Endothelial cell of umbilical vein (primary cell): ENCODE measurements around the gene UTS2R. TPM values are rescaled to one million over a fixed set of nuclear protein-coding genes. Genes with fewer than 3 reads are reported as not detected.

Experiments used
- BruUV-seq: library from RNA; stranded (reverse); fragments of 400-500 nt; replicated peaks from 2 replicates; lab custom pipeline; 2021; lab: Mats Ljungman, UMichigan
- CTCF ChIA-PET: fragments of 300-600, 350-600 bp; sonication (Branson Sonifier 250); formaldehyde crosslinking; loops from one replicate; lab custom pipeline; 2021; ENCODE audit warnings: antibody characterized with exemption, inconsistent platforms; lab: Charles Lee
- POLR2A ChIA-PET: fragments of 300-600, 350-600 bp; sonication (Branson Sonifier 250); formaldehyde crosslinking; loops from one replicate; lab custom pipeline; 2021; ENCODE audit warnings: antibody characterized with exemption, inconsistent platforms; lab: Charles Lee
- DNase-seq: peaks from one replicate; pipeline ENCODE4 v3.0.0-alpha.2; 2011; ENCODE audit warnings: low read depth, low spot score
- FAIRE-seq: peaks from 2 replicates; lab custom pipeline; 2011; peaks lifted over from hg19 to GRCh38; lab: Jason Lieb, UNC
- H2AFZ ChIP-seq: 2 replicates; pipeline ENCODE4 v1.6.0; 2012; ENCODE audit warnings: low read depth, low read length, control low read depth, inconsistent platforms
- H3K27ac ChIP-seq: 2 replicates; pipeline ENCODE4 v1.5.1; 2011; ENCODE audit warnings: low read depth, mild to moderate bottlenecking, control low read depth, low read length, moderate library complexity; ENCODE audit not compliant: insufficient read depth
- H3K27me3 ChIP-seq, 2 experiments: 2 replicates each; pipeline versions ENCODE4 v1.6.0 to v1.6.1; 2011; ENCODE audit warnings: low read length in 2 of 2, mixed read lengths in 1 of 2; ENCODE audit not compliant: control insufficient read depth in 2 of 2, insufficient read depth in 2 of 2
- H3K36me3 ChIP-seq, 2 experiments: 2 replicates in 1 of 2; 3 replicates in 1 of 2; pipeline ENCODE4 v1.5.1; 2011; ENCODE audit warnings: low read length in 2 of 2, mild to moderate bottlenecking in 1 of 2, moderate library complexity in 1 of 2; ENCODE audit not compliant: control insufficient read depth in 2 of 2, insufficient read depth in 2 of 2; ENCODE audit errors: extremely low read depth in 1 of 2
- H3K4me1 ChIP-seq: 3 replicates; pipeline ENCODE4 v1.5.1; 2011; ENCODE audit warnings: mild to moderate bottlenecking, low read length; ENCODE audit not compliant: control insufficient read depth, insufficient read depth; ENCODE audit errors: extremely low read depth
- H3K4me2 ChIP-seq: 2 replicates; pipeline ENCODE4 v1.6.1; 2011; ENCODE audit warnings: low read length, control low read depth, mixed read lengths; ENCODE audit not compliant: insufficient read depth
- H3K4me3 ChIP-seq, 3 experiments: fragments of 200-600 bp in 1 of 3; sonication (generic), shearing (Covaris generic) in 1 of 3; replicated peaks in 1 of 3; 2 replicates each; pipeline ENCODE4 v1.5.1; 2011 to 2016; ENCODE audit warnings: control low read depth in 3 of 3, low read length in 3 of 3, mild to moderate bottlenecking in 2 of 3, inconsistent platforms in 1 of 3, low read depth in 1 of 3, moderate library complexity in 1 of 3; ENCODE audit not compliant: insufficient read depth in 1 of 3
- H3K79me2 ChIP-seq: 2 replicates; pipeline ENCODE4 v1.6.0; 2012; ENCODE audit warnings: low read length, inconsistent platforms; ENCODE audit not compliant: control insufficient read depth, insufficient read depth
- H3K9ac ChIP-seq: replicated peaks from 2 replicates; pipeline ENCODE3; 2011; ENCODE audit warnings: low read length, control low read depth; ENCODE audit not compliant: insufficient read depth; ENCODE audit errors: extremely low read depth
- H3K9me1 ChIP-seq: replicated peaks from 3 replicates; pipeline ENCODE4 v1.6.0; 2011; ENCODE audit warnings: mild to moderate bottlenecking, low read length; ENCODE audit not compliant: control insufficient read depth, insufficient read depth; ENCODE audit errors: extremely low read depth
- H3K9me3 ChIP-seq: replicated peaks from 2 replicates; pipeline ENCODE4 v1.5.1; 2012; ENCODE audit warnings: low read length, inconsistent platforms; ENCODE audit not compliant: control insufficient read depth, insufficient read depth
- H4K20me1 ChIP-seq: replicated peaks from 2 replicates; pipeline ENCODE3; 2011; ENCODE audit warnings: mild to moderate bottlenecking, low read length; ENCODE audit not compliant: control insufficient read depth, insufficient read depth; ENCODE audit errors: extremely low read depth
- EZH2 ChIP-seq: IDR thresholded peaks from 2 replicates; pipeline ENCODE4 v1.6.1; 2012; ENCODE audit warnings: borderline replicate concordance, low read depth, mild to moderate bottlenecking, moderate library complexity, low read length, inconsistent platforms; ENCODE audit not compliant: severe bottlenecking
- FOS ChIP-seq: IDR thresholded peaks from 2 replicates; pipeline ENCODE4 v1.6.1; 2011; ENCODE audit warnings: mild to moderate bottlenecking, low read length, moderate library complexity, borderline replicate concordance; ENCODE audit not compliant: insufficient read depth
- GATA2 ChIP-seq: IDR thresholded peaks from 2 replicates; pipeline ENCODE4 v1.7.0; 2011; ENCODE audit warnings: low read depth, mild to moderate bottlenecking, moderate library complexity, mixed read lengths, low read length; ENCODE audit not compliant: insufficient read length, insufficient read depth
- MAX ChIP-seq: IDR thresholded peaks from 2 replicates; pipeline ENCODE4 v1.6.1; 2011; ENCODE audit not compliant: insufficient read depth, insufficient read length
- POLR2A ChIP-seq: IDR thresholded peaks from 2 replicates; pipeline ENCODE4 v1.6.1; 2012; ENCODE audit warnings: low read depth, mild to moderate bottlenecking, control low read depth, low read length
- POLR2AphosphoS5 ChIP-seq: IDR thresholded peaks from 2 replicates; pipeline ENCODE4 v1.6.1; 2012; ENCODE audit warnings: low read depth, mild to moderate bottlenecking, control low read depth, low read length, moderate library complexity; ENCODE audit not compliant: insufficient read depth
- dilution Hi-C: fragments of 300-500 bp; cut with MboI; formaldehyde crosslinking; loops from one replicate; pipeline ENCODE4 v1.15.0; 2019; ENCODE audit warnings: low sequenced_read_pairs; ENCODE audit not compliant: extremely low pct_ligation_motif_present
- intact Hi-C: fragments of 100-400 bp; cut with micrococcal nuclease; formaldehyde crosslinking; loops from one replicate; pipeline ENCODE4 v1.10.0; 2022
- polyA plus RNA-seq, 4 experiments: library from polyadenylated mRNA; depleted of rRNA in 3 of 4; stranded (reverse) in 3 of 4; unstranded in 1 of 4; fragments of >200 nt; gene quantifications; 2 replicates each; pipeline versions ENCODE4 v1.2.1 to v1.2.3, GENCODE V29; 2011 to 2012; ENCODE audit warnings: missing spikeins in 1 of 4
- total RNA-seq: library from RNA; stranded (reverse); gene quantifications from 2 replicates; pipeline ENCODE4 v1.2.3, GENCODE V29; 2021

UTS2R gene
- total and polyA plus RNA-seq, 2 donors (not counting 3 experiments of a cell fraction or from before 2014, with no cell fraction given): not detected

DNA sequence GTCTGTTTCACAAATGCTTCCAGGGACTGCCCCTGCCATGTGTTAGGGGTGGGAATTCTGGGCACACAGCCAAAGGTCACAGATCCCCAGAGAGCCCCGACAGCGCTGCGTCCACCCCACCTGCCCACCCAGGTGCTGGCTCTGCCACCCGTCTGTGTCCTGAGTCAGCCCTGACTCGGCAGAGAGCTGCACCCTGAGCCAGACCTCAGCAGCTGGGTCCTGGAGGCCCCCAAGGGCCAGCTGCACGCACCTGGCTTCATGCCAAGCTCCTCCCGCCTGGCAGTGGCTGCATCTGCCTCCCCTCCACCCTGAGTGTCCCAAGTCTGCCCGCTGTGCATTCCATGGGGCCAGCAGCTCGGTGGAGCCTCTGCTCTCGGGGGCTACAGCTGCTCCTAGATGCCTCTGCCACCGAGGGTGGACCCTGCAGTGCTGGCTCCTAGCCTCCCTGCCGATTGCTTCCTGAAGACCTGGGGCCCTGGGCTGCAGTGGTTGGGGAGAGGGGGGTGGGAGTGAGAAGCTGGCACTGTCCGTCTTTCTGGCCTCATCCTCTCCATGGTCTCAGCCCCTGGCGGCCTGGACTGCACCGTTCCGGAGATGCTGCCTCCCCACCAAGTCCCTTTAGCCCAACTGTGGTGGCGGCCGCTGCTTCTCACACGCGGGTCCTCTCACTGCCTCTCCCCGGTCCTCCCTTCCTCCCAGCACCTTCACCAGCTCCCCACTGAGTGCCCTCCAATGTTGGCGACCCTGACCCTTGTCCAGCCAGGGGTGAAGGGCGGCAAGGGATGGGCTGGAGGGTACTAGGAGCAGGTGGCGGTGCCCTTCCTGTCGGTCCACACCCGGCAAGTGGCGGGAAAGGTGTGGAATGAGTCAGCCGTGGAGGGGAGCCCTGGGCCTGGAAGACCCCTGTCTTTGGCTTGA, 41.0 kb upstream of the UTS2R start:
- H3K9ac ChIP-seq: no peak overlapping the region
- no peak overlapping the region for H3K4me3 ChIP-seq
- intact Hi-C loops (no loop called here), dilution Hi-C loops (no loop called here)
- no peak overlapping the region for H3K4me2 ChIP-seq
- peaks cover 9% of the 10 kb centered on the region for H3K4me1 ChIP-seq
- H3K27ac ChIP-seq: no peak overlapping the region
- H2AFZ ChIP-seq: no peak overlapping the region
- ChIA-PET POLR2A (interaction anchor here (0.9 kb wide), 1 partner anchor 8 kb away, joined by 3 read pairs; no protein-coding TSS in a partner anchor), CTCF (interaction anchor here (1.1 kb wide), 2 partner anchors 9 kb away, joined by 3 read pairs; no protein-coding TSS in a partner anchor)
- H3K9me3 ChIP-seq: no peaks in the 10 kb centered on the region
- no TSS peak for BruUV-seq
- no peaks in the 10 kb centered on the region for H3K79me2 ChIP-seq
- no peaks in the 10 kb centered on the region for H4K20me1 ChIP-seq
- FAIRE-seq (no peak), DNase-seq (peak; percentile 23)
- H3K9me1 ChIP-seq: no peaks in the 10 kb centered on the region
- H3K27me3 ChIP-seq: peaks cover 0 to 2% of the 10 kb centered on the region in 2 experiments
- H3K36me3 ChIP-seq: no peaks in the 10 kb centered on the region
- TF ChIP-seq EZH2 (no peak), FOS (no peak), POLR2AphosphoS5 (no peak), GATA2 (no peak), MAX (no peak), POLR2A (no peak)
